Measurements from ENCODE around the gene CCNE1. TPM values are rescaled to one million over a fixed set of nuclear protein-coding genes. Genes with fewer than 3 reads are reported as not detected.

Gene CCNE1
- total RNA-seq, 1 experiment from 2014 or later, result 26.4 TPM

DNA sequence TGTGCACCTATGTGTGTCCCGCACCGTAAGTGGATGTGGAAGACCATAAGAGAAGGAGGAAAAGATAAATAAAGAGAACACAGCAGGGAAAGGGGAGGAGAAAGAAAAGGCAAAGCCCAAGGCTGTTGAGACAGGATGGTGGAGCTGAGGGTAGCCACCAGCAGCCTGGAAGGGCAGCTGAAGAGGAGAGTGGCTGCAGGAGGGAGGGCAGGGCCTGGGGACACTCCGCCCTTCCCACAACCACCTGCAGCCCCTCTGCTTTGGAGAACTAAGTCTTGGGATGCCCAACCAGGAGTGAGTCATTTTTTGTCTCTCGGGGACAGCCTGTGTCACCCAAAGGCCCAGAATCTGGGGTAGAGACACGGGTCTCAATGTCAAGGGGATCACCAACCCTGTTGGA lies 26.4 kb upstream of the CCNE1 start:
- POLR2A ChIA-PET, result no interaction called here
- no TSS peak for BruUV-seq (replicated peaks)
- Histone ChIP-seq H3K27me3 (ENCODE audit: control insufficient read depth, insufficient read depth, low read length) (no peaks in the 10 kb centered on the region), H3K27ac (ENCODE audit: low read length) (no peak overlapping the region), H3K4me1 (ENCODE audit: control insufficient read depth, insufficient read depth, low read length) (no peaks in the 10 kb centered on the region), H3K4me3 (ENCODE audit: low read depth in 2 of 2, low read length in 2 of 2) (no peak overlapping the region), H3K9me3 (ENCODE audit: control insufficient read depth, insufficient read depth, low read depth, low read length) (no peaks in the 10 kb centered on the region), H3K36me3 (ENCODE audit: control insufficient read depth, insufficient read depth, low read length) (no peaks in the 10 kb centered on the region)
- intact Hi-C loops (cut with micrococcal nuclease; ENCODE audit: unreplicated experiment), result no loop called here
- CTCF ChIA-PET, result interaction anchor here (0.5 kb wide), 1 partner anchor 59 kb away, joined by 3 read pairs; no protein-coding TSS in a partner anchor
- in situ Hi-C loops (cut with HindIII; ENCODE audit: low pct_unique_long_range_greater_than_20kb, low sequenced_read_pairs), result no loop called here
- TF ChIP-seq SIN3A (IDR thresholded peaks at IDR 0.05; ENCODE audit: borderline replicate concordance, insufficient read depth, low read depth, low read length), result no peak
- TF ChIP-seq TCF7L2 (IDR thresholded peaks at IDR 0.05; ENCODE audit: low read depth, low read length), result no peak
- TF ChIP-seq, protein P1, sequence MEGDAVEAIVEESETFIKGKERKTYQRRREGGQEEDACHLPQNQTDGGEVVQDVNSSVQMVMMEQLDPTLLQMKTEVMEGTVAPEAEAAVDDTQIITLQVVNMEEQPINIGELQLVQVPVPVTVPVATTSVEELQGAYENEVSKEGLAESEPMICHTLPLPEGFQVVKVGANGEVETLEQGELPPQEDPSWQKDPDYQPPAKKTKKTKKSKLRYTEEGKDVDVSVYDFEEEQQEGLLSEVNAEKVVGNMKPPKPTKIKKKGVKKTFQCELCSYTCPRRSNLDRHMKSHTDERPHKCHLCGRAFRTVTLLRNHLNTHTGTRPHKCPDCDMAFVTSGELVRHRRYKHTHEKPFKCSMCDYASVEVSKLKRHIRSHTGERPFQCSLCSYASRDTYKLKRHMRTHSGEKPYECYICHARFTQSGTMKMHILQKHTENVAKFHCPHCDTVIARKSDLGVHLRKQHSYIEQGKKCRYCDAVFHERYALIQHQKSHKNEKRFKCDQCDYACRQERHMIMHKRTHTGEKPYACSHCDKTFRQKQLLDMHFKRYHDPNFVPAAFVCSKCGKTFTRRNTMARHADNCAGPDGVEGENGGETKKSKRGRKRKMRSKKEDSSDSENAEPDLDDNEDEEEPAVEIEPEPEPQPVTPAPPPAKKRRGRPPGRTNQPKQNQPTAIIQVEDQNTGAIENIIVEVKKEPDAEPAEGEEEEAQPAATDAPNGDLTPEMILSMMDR (IDR thresholded peaks at IDR 0.05), result no peak
- TF ChIP-seq REST (IDR thresholded peaks at IDR 0.05; ENCODE audit: insufficient read depth in 1 of 2, low read depth in 2 of 2, low read length in 1 of 2), result no peak
- no peak for DNase-seq (ENCODE audit: low read depth, low spot score)
- no peak for ATAC-seq

- Histone ChIP-seq H3K27me3 (ENCODE audit: control insufficient read depth, insufficient read depth, low read length) (no peaks in the 10 kb centered on the region), H3K4me3 (ENCODE audit: low read depth in 2 of 2, low read length in 2 of 2) (no peak overlapping the region), H3K9me3 (ENCODE audit: control insufficient read depth, insufficient read depth, low read depth, low read length) (no peaks in the 10 kb centered on the region), H3K4me1 (ENCODE audit: control insufficient read depth, insufficient read depth, low read length) (no peaks in the 10 kb centered on the region), H3K27ac (ENCODE audit: low read length) (no peak overlapping the region), H3K36me3 (ENCODE audit: control insufficient read depth, insufficient read depth, low read length) (no peaks in the 10 kb centered on the region)
- DNase-seq (ENCODE audit: low read depth, low spot score) (no peak), ATAC-seq (peak; percentile 42; the same call in 1 of the 2 replicates)
- TF ChIP-seq, protein P1 (IDR thresholded peaks at IDR 0.05), result no peak; the same call in 1 of the 2 replicates
- CTCF ChIA-PET, result no interaction called here
- intact Hi-C loops (cut with micrococcal nuclease; ENCODE audit: unreplicated experiment) (no loop called here), in situ Hi-C loops (cut with HindIII; ENCODE audit: low pct_unique_long_range_greater_than_20kb, low sequenced_read_pairs) (no loop called here)
- POLR2A ChIA-PET, result interaction anchor here (0.7 kb wide), 1 partner anchor 52 kb away, joined by 4 read pairs; no protein-coding TSS in a partner anchor
- no TSS peak for BruUV-seq (replicated peaks)
These were observed 25.7 kb upstream of the CCNE1 start for GRCh38 chr19:29785955-29786589.
